Measurements from ENCODE around the gene TMED5.
"Not testable (repeated sequence)": the region's sequence is repeated elsewhere in the genome, so short reads cannot be mapped to it uniquely, and the experiment has no call there.

TMED5 gene

GRCh38 chr1:93171549-93172034, 8.6 kb downstream of the TMED5 start:
- DNase-seq (ENCODE audit: low read depth in 2 of 2), result no peak

- DNase-seq (ENCODE audit: low read depth in 2 of 2), result not testable (repeated sequence)
These were observed 10.0 kb downstream of the TMED5 start for GRCh38 chr1:93170141-93170678.

- DNase-seq (ENCODE audit: low read depth in 2 of 2), result no peak
These were observed 13.2 kb downstream of the TMED5 start for GRCh38 chr1:93167006-93167405.

- DNase-seq (ENCODE audit: low read depth in 2 of 2), result not testable (repeated sequence)
These were observed 14.3 kb downstream of the TMED5 start for GRCh38 chr1:93165895-93166294.

GRCh38 chr1:93164816-93165215, 15.4 kb downstream of the TMED5 start:
- DNase-seq (ENCODE audit: low read depth in 2 of 2), result no peak

- not testable (repeated sequence) for DNase-seq (ENCODE audit: low read depth in 2 of 2)
These were observed 16.9 kb downstream of the TMED5 start for GRCh38 chr1:93163314-93163713.

- DNase-seq (ENCODE audit: low read depth in 2 of 2), result no peak
These were observed 20.9 kb downstream of the TMED5 start for GRCh38 chr1:93159337-93159736.

GRCh38 chr1:93155335-93155734, 24.9 kb downstream of the TMED5 start:
- no peak for DNase-seq (ENCODE audit: low read depth in 2 of 2)

- no peak for DNase-seq (ENCODE audit: low read depth in 2 of 2)
These were observed 25.3 kb downstream of the TMED5 start for GRCh38 chr1:93154898-93155297.

- no peak for DNase-seq (ENCODE audit: low read depth in 2 of 2)
These were observed 27.4 kb downstream of the TMED5 start for GRCh38 chr1:93152835-93153234.

GRCh38 chr1:93151474-93151873, 28.7 kb downstream of the TMED5 start:
- DNase-seq (ENCODE audit: low read depth in 2 of 2), result no peak

GRCh38 chr1:93150729-93151128, 29.5 kb downstream of the TMED5 start:
- DNase-seq (ENCODE audit: low read depth in 2 of 2), result no peak

- no peak for DNase-seq (ENCODE audit: low read depth in 2 of 2)
These were observed 32.2 kb downstream of the TMED5 start for GRCh38 chr1:93148001-93148400.

GRCh38 chr1:93143769-93144168, 36.4 kb downstream of the TMED5 start:
- DNase-seq (ENCODE audit: low read depth in 2 of 2), result no peak

GRCh38 chr1:93143136-93143535, 37.1 kb downstream of the TMED5 start:
- DNase-seq (ENCODE audit: low read depth in 2 of 2), result no peak

GRCh38 chr1:93142161-93142560, 38.1 kb downstream of the TMED5 start:
- no peak for DNase-seq (ENCODE audit: low read depth in 2 of 2)

- no peak for DNase-seq (ENCODE audit: low read depth in 2 of 2)
These were observed 40.1 kb downstream of the TMED5 start for GRCh38 chr1:93140106-93140505.

- no peak for DNase-seq (ENCODE audit: low read depth in 2 of 2)
These were observed 42.5 kb downstream of the TMED5 start for GRCh38 chr1:93137604-93138292.

GRCh38 chr1:93136445-93136844, 43.8 kb downstream of the TMED5 start:
- no peak for DNase-seq (ENCODE audit: low read depth in 2 of 2)

- DNase-seq (ENCODE audit: low read depth in 2 of 2), result no peak
These were observed 47.6 kb downstream of the TMED5 start for GRCh38 chr1:93132638-93133037.

GRCh38 chr1:93129507-93130099, 50.6 kb downstream of the TMED5 start:
- DNase-seq (ENCODE audit: low read depth in 2 of 2), result no peak

- no peak for DNase-seq (ENCODE audit: low read depth in 2 of 2)
These were observed 55.5 kb downstream of the TMED5 start for GRCh38 chr1:93124556-93125355.

All from stimulated activated CD4-positive, alpha-beta T cell treated with anti-CD3 and anti-CD28 coated beads, Interleukin-4, amount 100 ng/mL, for 48 hours (primary cell).